HG02981 (cell line): ENCODE data around the gene SLC9A9.
"Not testable (repeated sequence)": the region's sequence is repeated elsewhere in the genome, so short reads cannot be mapped to it uniquely, and the experiment has no call there.

ENCODE experiments used
- ATAC-seq: cut with Tn5 transposase; IDR thresholded peaks from one replicate; pipeline ENCODE4 v1.9.1; 2021; ENCODE audit warnings: mild to moderate bottlenecking, moderate library complexity; ENCODE audit not compliant: unreplicated experiment

Gene SLC9A9

GRCh38 chr3:143698682-143699303 lies 149.5 kb downstream of the SLC9A9 start:
- no peak for ATAC-seq

GRCh38 chr3:143697975-143698374 lies 150.3 kb downstream of the SLC9A9 start:
- no peak for ATAC-seq

GRCh38 chr3:143695333-143695732 lies 152.9 kb downstream of the SLC9A9 start:
- not testable (repeated sequence) for ATAC-seq

- no peak for ATAC-seq
Observed at GRCh38 chr3:143693506-143693905, 154.8 kb downstream of the SLC9A9 start.

GRCh38 chr3:143686638-143687197 lies 161.6 kb downstream of the SLC9A9 start:
- ATAC-seq, result no peak

GRCh38 chr3:143685491-143685890 lies 162.8 kb downstream of the SLC9A9 start:
- ATAC-seq, result no peak

- no peak for ATAC-seq
Observed at GRCh38 chr3:143677430-143677829, 170.8 kb downstream of the SLC9A9 start.

GRCh38 chr3:143676747-143677146 lies 171.5 kb downstream of the SLC9A9 start:
- ATAC-seq, result no peak

- ATAC-seq, result no peak
Observed at GRCh38 chr3:143676021-143676420, 172.2 kb downstream of the SLC9A9 start.

- peak; percentile 55 for ATAC-seq
Observed at GRCh38 chr3:143674100-143674968, 173.9 kb downstream of the SLC9A9 start.

- no peak for ATAC-seq
Observed at GRCh38 chr3:143672396-143673165, 175.7 kb downstream of the SLC9A9 start.

GRCh38 chr3:143671626-143672025 lies 176.6 kb downstream of the SLC9A9 start:
- ATAC-seq, result no peak

- ATAC-seq, result peak; percentile 92
Observed at GRCh38 chr3:143668924-143669790, 179.1 kb downstream of the SLC9A9 start.

- no peak for ATAC-seq
Observed at GRCh38 chr3:143668385-143668784, 179.9 kb downstream of the SLC9A9 start.

GRCh38 chr3:143661677-143662076 lies 186.6 kb downstream of the SLC9A9 start:
- ATAC-seq, result no peak

- no peak for ATAC-seq
Observed at GRCh38 chr3:143658861-143659260, 189.4 kb downstream of the SLC9A9 start.

GRCh38 chr3:143658116-143658515 lies 190.2 kb downstream of the SLC9A9 start:
- no peak for ATAC-seq

GRCh38 chr3:143657391-143657790 lies 190.9 kb downstream of the SLC9A9 start:
- no peak for ATAC-seq

- no peak for ATAC-seq
Observed at GRCh38 chr3:143654906-143655305, 193.4 kb downstream of the SLC9A9 start.

GRCh38 chr3:143653935-143654334 lies 194.3 kb downstream of the SLC9A9 start:
- ATAC-seq, result no peak
